Activated CD8-positive, alpha-beta memory T cell treated with anti-CD3 and anti-CD28 coated beads, Interleukin-2, amount 50 U/mL, for 4 hours (primary cell): Measurements from ENCODE around the gene ZDHHC20.
"Not testable (repeated sequence)": the region's sequence is repeated elsewhere in the genome, so short reads cannot be mapped to it uniquely, and the experiment has no call there.

Experiments
- DNase-seq: peaks from one replicate; pipeline ENCODE4 v3.0.0-alpha.2; 2020

Gene ZDHHC20

GRCh38 chr13:21435231-21435630 lies 23.9 kb downstream of the ZDHHC20 start:
- DNase-seq, result no peak

GRCh38 chr13:21434588-21434987 lies 24.5 kb downstream of the ZDHHC20 start:
- no peak for DNase-seq

- no peak for DNase-seq
These were observed 29.9 kb downstream of the ZDHHC20 start for GRCh38 chr13:21429211-21429610.

- no peak for DNase-seq
These were observed 31.4 kb downstream of the ZDHHC20 start for GRCh38 chr13:21427741-21428140.

- DNase-seq, result no peak
These were observed 32.9 kb downstream of the ZDHHC20 start for GRCh38 chr13:21426238-21426637.

- DNase-seq, result no peak
These were observed 38.4 kb downstream of the ZDHHC20 start for GRCh38 chr13:21420706-21421105.

GRCh38 chr13:21413013-21413412 lies 46.1 kb downstream of the ZDHHC20 start:
- no peak for DNase-seq

GRCh38 chr13:21410453-21410852 lies 48.6 kb downstream of the ZDHHC20 start:
- DNase-seq, result not testable (repeated sequence)

- no peak for DNase-seq
These were observed 53.8 kb downstream of the ZDHHC20 start for GRCh38 chr13:21405309-21405708.

- DNase-seq, result no peak
These were observed 56.4 kb downstream of the ZDHHC20 start for GRCh38 chr13:21402586-21403307.

GRCh38 chr13:21399741-21400140 lies 59.4 kb downstream of the ZDHHC20 start:
- no peak for DNase-seq

- no peak for DNase-seq
These were observed 63.1 kb downstream of the ZDHHC20 start for GRCh38 chr13:21395953-21396352.

- no peak for DNase-seq
These were observed 70.0 kb downstream of the ZDHHC20 start for GRCh38 chr13:21389124-21389523.

GRCh38 chr13:21385710-21386109 lies 73.4 kb downstream of the ZDHHC20 start:
- no peak for DNase-seq

GRCh38 chr13:21383090-21383489 lies 76.0 kb downstream of the ZDHHC20 start:
- no peak for DNase-seq

GRCh38 chr13:21376998-21377985 lies 81.8 kb downstream of the ZDHHC20 start:
- not testable (repeated sequence) for DNase-seq

- no peak for DNase-seq
These were observed 86.6 kb downstream of the ZDHHC20 start for GRCh38 chr13:21372530-21372929.

- no peak for DNase-seq
These were observed 88.1 kb downstream of the ZDHHC20 start for GRCh38 chr13:21371011-21371410.

GRCh38 chr13:21365574-21365973 lies 93.5 kb downstream of the ZDHHC20 start:
- no peak for DNase-seq

- DNase-seq, result no peak
These were observed 94.2 kb downstream of the ZDHHC20 start for GRCh38 chr13:21364916-21365315.

- no peak for DNase-seq
These were observed 94.7 kb downstream of the ZDHHC20 start for GRCh38 chr13:21364357-21364756.

GRCh38 chr13:21362741-21363140 lies 96.4 kb downstream of the ZDHHC20 start:
- no peak for DNase-seq

- DNase-seq, result no peak
These were observed 97.4 kb downstream of the ZDHHC20 start for GRCh38 chr13:21361706-21362105.

GRCh38 chr13:21361123-21361522 lies 98.0 kb downstream of the ZDHHC20 start:
- no peak for DNase-seq
